Mucosa of descending colon (tissue), 3 donors: ENCODE data around the gene TMIE. TPM values are rescaled to one million over a fixed set of nuclear protein-coding genes. Genes with fewer than 3 reads are reported as not detected.

Experiments used
- ATAC-seq: fragments of 200-7000 bp; cut with Tn5 transposase; one replicate; pipeline ENCODE4 v1.9.1; 2020; ENCODE audit warnings: mild to moderate bottlenecking, moderate library complexity
- DNase-seq, 3 donors: peaks; one replicate each; pipeline ENCODE4 v3.0.0-alpha.2; 2020
- H3K36me3 ChIP-seq: fragments of 200-600 bp; one replicate; pipeline ENCODE4 v1.8.0; 2021; ENCODE audit warnings: low read depth, mild to moderate bottlenecking
- H3K4me1 ChIP-seq: fragments of 200-600 bp; one replicate; pipeline ENCODE4 v1.8.0; 2021; ENCODE audit warnings: low read depth, mild to moderate bottlenecking
- H3K4me3 ChIP-seq: fragments of 200-600 bp; one replicate; pipeline ENCODE4 v1.8.0; 2021; ENCODE audit warnings: mild to moderate bottlenecking
- H3K9me3 ChIP-seq: fragments of 200-600 bp; one replicate; pipeline ENCODE4 v1.8.0; 2021; ENCODE audit warnings: mild to moderate bottlenecking
- intact Hi-C, 2 donors: fragments of 100-400 bp; cut with DNase I in 1 of 2; cut with micrococcal nuclease in 1 of 2; formaldehyde crosslinking; loops; one replicate each; pipeline versions ENCODE4 v1.11.0 to v1.11.1; 2022; cut with DNase I, micrococcal nuclease
- total RNA-seq, 3 donors: library from RNA; stranded (reverse); fragmentation: NEBNext Ultra II Directional in 2 of 3; extraction: Animal tissue kit (Norgen Biotek cat#: 25700) in 2 of 3; gene quantifications; one replicate each; pipeline versions ENCODE4 v1.2.1 to v1.2.4, GENCODE V29; 2021 to 2023
- TF ChIP-seq, protein P1 (sequence below): fragments of 200-600 bp; IDR thresholded peaks from one replicate; pipeline ENCODE4 v1.8.0; 2022; ENCODE audit warnings: antibody characterized with exemption, mild to moderate bottlenecking
- donor health status: DM: no; HTN: no; CAD: no; lungs with moderate emphysema.
- donor health status: DM: no; HTN: no; CAD: no.
- donor health status: DM: no; HTN: yes; CAD: no.

TMIE gene
- total RNA-seq, 3 donors from 2014 or later: 0.23 to 1.1 TPM; not detected in 1

DNA sequence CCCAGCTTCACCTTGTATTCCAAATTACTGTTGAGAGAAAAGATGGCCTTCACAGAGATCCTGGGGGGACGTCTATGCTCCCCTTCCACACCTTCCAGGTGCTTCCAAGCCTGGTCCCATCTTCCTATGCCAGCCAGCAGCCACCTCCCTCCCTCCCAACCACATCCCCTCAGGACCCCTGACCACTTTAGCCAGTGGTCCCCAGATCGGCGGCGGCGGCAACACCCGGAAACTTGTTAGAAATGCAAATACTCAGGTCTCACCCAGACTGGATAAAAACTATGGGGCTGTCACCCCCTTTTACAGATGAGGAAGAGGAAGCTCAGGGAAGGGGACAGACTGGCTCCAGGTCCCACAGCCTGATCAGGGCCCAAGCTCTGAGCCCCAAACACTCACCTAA lies 54.5 kb downstream of the TMIE start:
- DNase-seq (no peak), ATAC-seq (no peak)
- Histone ChIP-seq H3K9me3 (no peaks in the 10 kb centered on the region), H3K4me3 (no peak overlapping the region), H3K4me1 (no peaks in the 10 kb centered on the region), H3K36me3 (no peaks in the 10 kb centered on the region)
- TF ChIP-seq, protein P1, sequence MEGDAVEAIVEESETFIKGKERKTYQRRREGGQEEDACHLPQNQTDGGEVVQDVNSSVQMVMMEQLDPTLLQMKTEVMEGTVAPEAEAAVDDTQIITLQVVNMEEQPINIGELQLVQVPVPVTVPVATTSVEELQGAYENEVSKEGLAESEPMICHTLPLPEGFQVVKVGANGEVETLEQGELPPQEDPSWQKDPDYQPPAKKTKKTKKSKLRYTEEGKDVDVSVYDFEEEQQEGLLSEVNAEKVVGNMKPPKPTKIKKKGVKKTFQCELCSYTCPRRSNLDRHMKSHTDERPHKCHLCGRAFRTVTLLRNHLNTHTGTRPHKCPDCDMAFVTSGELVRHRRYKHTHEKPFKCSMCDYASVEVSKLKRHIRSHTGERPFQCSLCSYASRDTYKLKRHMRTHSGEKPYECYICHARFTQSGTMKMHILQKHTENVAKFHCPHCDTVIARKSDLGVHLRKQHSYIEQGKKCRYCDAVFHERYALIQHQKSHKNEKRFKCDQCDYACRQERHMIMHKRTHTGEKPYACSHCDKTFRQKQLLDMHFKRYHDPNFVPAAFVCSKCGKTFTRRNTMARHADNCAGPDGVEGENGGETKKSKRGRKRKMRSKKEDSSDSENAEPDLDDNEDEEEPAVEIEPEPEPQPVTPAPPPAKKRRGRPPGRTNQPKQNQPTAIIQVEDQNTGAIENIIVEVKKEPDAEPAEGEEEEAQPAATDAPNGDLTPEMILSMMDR: no peak
- intact Hi-C loops: no loop called here

DNA sequence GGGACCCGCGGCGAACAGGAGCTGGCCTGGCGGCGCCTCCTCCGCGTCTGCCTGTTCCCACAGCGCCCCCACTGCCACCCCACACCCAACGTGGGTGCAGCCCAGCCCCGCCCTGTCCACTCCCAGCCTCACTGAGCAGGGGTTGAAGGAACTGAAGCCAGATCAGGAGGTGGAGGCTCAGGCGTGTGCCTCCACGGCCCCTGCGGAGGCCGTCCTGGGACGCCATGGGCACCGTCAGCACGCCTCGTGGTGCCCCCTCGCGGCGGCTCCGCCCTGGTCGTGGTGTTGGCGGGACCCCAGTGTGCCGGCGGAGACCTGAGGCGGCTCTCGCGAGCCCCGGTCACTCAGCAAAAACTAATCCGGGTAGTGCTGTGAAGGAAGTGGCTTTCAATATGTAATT lies 55.5 kb downstream of the TMIE start:
- Histone ChIP-seq H3K4me1 (no peaks in the 10 kb centered on the region), H3K36me3 (no peaks in the 10 kb centered on the region), H3K4me3 (no peak overlapping the region), H3K9me3 (no peaks in the 10 kb centered on the region)
- ATAC-seq (no peak), DNase-seq (no peak)
- intact Hi-C loops: no loop called here
- TF ChIP-seq, protein P1: no peak

DNA sequence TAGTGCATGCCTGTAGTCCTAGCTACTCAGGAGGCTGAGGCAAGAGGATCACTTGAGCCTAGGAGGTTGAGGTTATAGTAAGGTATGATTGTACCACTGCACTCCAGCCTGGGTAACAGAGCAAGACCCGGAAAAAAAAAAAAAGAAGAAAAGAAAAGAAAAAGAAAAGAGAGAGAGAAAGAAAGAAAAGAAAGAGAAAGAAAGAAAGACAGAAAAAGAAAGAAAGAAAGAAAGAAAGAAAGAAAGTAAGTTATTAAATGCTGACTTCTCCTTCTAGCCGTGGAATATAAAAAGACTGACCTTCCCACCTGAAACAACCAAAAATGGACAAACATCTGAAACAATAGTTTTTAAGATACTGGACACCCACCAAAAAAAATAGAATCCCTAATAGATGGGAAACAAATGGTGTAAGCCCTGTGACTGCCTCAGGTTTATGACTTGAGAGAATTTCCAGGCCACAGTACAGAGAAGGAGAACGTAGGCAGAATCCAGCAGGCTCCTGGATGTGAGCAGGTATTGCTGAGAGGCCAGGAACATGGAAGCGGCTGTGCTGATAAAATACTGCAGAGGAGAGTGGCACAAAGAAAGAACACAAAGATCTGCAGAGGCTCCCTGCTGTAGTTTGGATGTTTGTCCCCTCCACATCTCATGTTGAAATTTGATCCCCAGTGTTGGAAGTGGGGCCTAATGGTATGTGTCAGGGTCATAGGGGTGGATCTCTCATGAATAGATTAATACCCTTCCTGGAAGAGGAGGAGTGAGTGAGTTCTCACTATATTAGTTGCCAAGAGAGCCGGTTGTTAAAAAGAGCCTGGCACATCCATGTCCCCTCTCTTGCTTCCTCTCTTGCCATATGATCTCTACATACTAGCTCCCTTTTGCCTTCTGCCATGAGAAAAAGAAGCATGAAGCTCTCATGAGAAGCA lies 58.3 kb downstream of the TMIE start:
- Histone ChIP-seq H3K4me1 (no peaks in the 10 kb centered on the region), H3K4me3 (no peak overlapping the region), H3K36me3 (no peaks in the 10 kb centered on the region), H3K9me3 (no peaks in the 10 kb centered on the region)
- TF ChIP-seq, protein P1: no peak
- ATAC-seq: no peak
- intact Hi-C loops: no loop called here
- no peak for DNase-seq

Other genes starting within 250 kb of the TMIE start
- 1 to 10 TPM; 1.2 to 1.4 (median 1.2) TPM for gene LTF, start 236.5 kb upstream of the TMIE start, total RNA-seq
- not detected for gene RTP3, start 203.4 kb upstream of the TMIE start, total RNA-seq
- 1 to 10 TPM; 1.8 to 2.8 (median 2.5) TPM for gene LRRC2, start 135.1 kb upstream of the TMIE start, total RNA-seq
- gene FAM240A, start 88.9 kb upstream of the TMIE start, total RNA-seq: not detected
- 10 to 100 TPM; 28.5 to 68.1 (median 43.7) TPM for gene ALS2CL, start 7.7 kb upstream of the TMIE start, total RNA-seq
- gene PRSS50, start 16.5 kb downstream of the TMIE start, total RNA-seq: under 1 TPM in 1 of 3 donors, not detected in 2; 0.16 TPM
- gene MYL3, start 162.1 kb downstream of the TMIE start, total RNA-seq: 1 to 10 TPM in 2 of 3 donors, under 1 TPM in 1; 0.32 to 3.1 (median 1.2) TPM
- gene PTH1R, start 176.3 kb downstream of the TMIE start, total RNA-seq: 1 to 10 TPM in 2 of 3 donors, under 1 TPM in 1; 0.87 to 4.6 (median 1.9) TPM